Mucosa of rectum (tissue), 2 donors: ENCODE results near the gene ATAD2B.

Source experiments
- H3K27ac ChIP-seq, 2 donors: one replicate each; pipeline ENCODE4 v1.7.0; 2013; ENCODE audit warnings: inconsistent platforms in 2 of 2, low read depth in 2 of 2, low read length in 2 of 2
- H3K27me3 ChIP-seq, 2 donors: one replicate each; pipeline ENCODE4 v1.7.0; 2013; ENCODE audit warnings: low read length in 2 of 2; ENCODE audit not compliant: control insufficient read depth in 2 of 2, insufficient read depth in 2 of 2
- H3K36me3 ChIP-seq, 2 donors: one replicate each; pipeline ENCODE4 v1.7.0; 2013; ENCODE audit warnings: low read length in 2 of 2; ENCODE audit not compliant: control insufficient read depth in 2 of 2, insufficient read depth in 2 of 2
- H3K4me1 ChIP-seq, 2 donors: one replicate each; pipeline ENCODE4 v1.7.0; 2013; ENCODE audit warnings: low read length in 2 of 2, mild to moderate bottlenecking in 1 of 2; ENCODE audit not compliant: control insufficient read depth in 2 of 2, insufficient read depth in 2 of 2
- H3K4me3 ChIP-seq, 2 donors: one replicate each; pipeline ENCODE4 v1.7.0; 2013; ENCODE audit warnings: low read length in 2 of 2
- H3K9ac ChIP-seq, 2 donors: one replicate each; pipeline ENCODE4 v1.7.0; 2013; ENCODE audit warnings: low read length in 2 of 2, low read depth in 1 of 2, mild to moderate bottlenecking in 1 of 2
- H3K9me3 ChIP-seq, 2 donors: one replicate each; pipeline ENCODE4 v1.7.0; 2013; ENCODE audit warnings: low read length in 2 of 2; ENCODE audit not compliant: control insufficient read depth in 2 of 2
- donor health status: healthy.
- donor health status: Normal muscosa, but diverticular disease.

The ATAD2B gene

GRCh38 chr2:23776021-23776420 is 150.9 kb downstream of the ATAD2B start:
- H3K9me3 ChIP-seq: no peaks in the 10 kb centered on the region
- peaks cover 18 to 23% of the 10 kb centered on the region in 2 donors for H3K36me3 ChIP-seq
- H3K4me1 ChIP-seq: no peaks in the 10 kb centered on the region

GRCh38 chr2:23772684-23773083 is 154.2 kb downstream of the ATAD2B start:
- Histone ChIP-seq H3K27me3 (no peaks in the 10 kb centered on the region), H3K9ac (no peak overlapping the region), H3K4me3 (no peak overlapping the region), H3K27ac (no peak overlapping the region), H3K9me3 (no peaks in the 10 kb centered on the region), H3K36me3 (peaks cover 13 to 15% of the 10 kb centered on the region in 2 donors), H3K4me1 (no peaks in the 10 kb centered on the region)

More at GRCh38 chr2:23776021-23776420, 150.9 kb downstream of the ATAD2B start:
- H3K27me3 ChIP-seq: no peaks in the 10 kb centered on the region
- H3K27ac ChIP-seq: no peak overlapping the region
- no peak overlapping the region for H3K9ac ChIP-seq
- H3K4me3 ChIP-seq: no peak overlapping the region

GRCh38 chr2:23772056-23772455 is 154.9 kb downstream of the ATAD2B start:
- no peaks in the 10 kb centered on the region for H3K27me3 ChIP-seq
- no peak overlapping the region for H3K4me3 ChIP-seq
- peaks cover 11 to 15% of the 10 kb centered on the region in 2 donors for H3K36me3 ChIP-seq
- H3K9ac ChIP-seq: no peak overlapping the region
- H3K9me3 ChIP-seq: no peaks in the 10 kb centered on the region
- H3K27ac ChIP-seq: no peak overlapping the region
- H3K4me1 ChIP-seq: no peaks in the 10 kb centered on the region

GRCh38 chr2:23769364-23769763 is 157.6 kb downstream of the ATAD2B start:
- H3K36me3 ChIP-seq: peaks cover 11 to 13% of the 10 kb centered on the region in 2 donors
- H3K9ac ChIP-seq: no peak overlapping the region
- H3K4me3 ChIP-seq: no peak overlapping the region
- no peak overlapping the region for H3K27ac ChIP-seq
- H3K27me3 ChIP-seq: no peaks in the 10 kb centered on the region
- no peaks in the 10 kb centered on the region for H3K9me3 ChIP-seq
- H3K4me1 ChIP-seq: peaks cover 0 to 2% of the 10 kb centered on the region in 2 donors

- H3K4me3 ChIP-seq: no peak overlapping the region
- peaks cover 6 to 8% of the 10 kb centered on the region in 2 donors for H3K36me3 ChIP-seq
- no peak overlapping the region for H3K9ac ChIP-seq
- no peaks in the 10 kb centered on the region for H3K9me3 ChIP-seq
- no peaks in the 10 kb centered on the region for H3K27me3 ChIP-seq
- H3K4me1 ChIP-seq: peaks cover 0 to 2% of the 10 kb centered on the region in 2 donors
- H3K27ac ChIP-seq: no peak overlapping the region
These were observed 158.9 kb downstream of the ATAD2B start for GRCh38 chr2:23767876-23768621.

- Histone ChIP-seq H3K4me1 (peaks cover 0 to 2% of the 10 kb centered on the region in 2 donors), H3K4me3 (no peak overlapping the region), H3K27me3 (no peaks in the 10 kb centered on the region), H3K9me3 (no peaks in the 10 kb centered on the region), H3K36me3 (peaks cover 3 to 21% of the 10 kb centered on the region in 2 donors), H3K27ac (no peak overlapping the region), H3K9ac (no peak overlapping the region)
These were observed 164.8 kb downstream of the ATAD2B start for GRCh38 chr2:23762141-23762540.

DNA sequence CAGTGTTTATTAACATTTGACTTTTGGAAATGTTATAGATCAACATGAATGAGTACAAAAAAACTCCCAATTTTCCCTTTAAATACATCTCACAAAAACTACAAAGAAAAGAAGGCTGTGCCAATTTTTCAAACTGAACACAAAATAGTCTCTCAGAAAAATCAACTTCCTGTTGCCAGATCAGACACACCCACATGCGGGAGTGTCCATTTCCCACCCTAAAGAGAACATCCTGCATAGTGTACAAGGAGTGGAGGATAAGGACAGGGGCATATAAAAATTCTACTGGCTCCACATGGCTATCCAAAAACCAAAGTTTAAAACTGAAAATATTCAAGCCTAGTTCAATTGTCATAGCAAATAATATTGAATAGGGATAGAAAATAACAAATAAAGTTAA is 165.3 kb downstream of the ATAD2B start:
- Histone ChIP-seq H3K36me3 (peaks cover 7 to 21% of the 10 kb centered on the region in 2 donors), H3K4me1 (peaks cover 0 to 2% of the 10 kb centered on the region in 2 donors), H3K27me3 (no peaks in the 10 kb centered on the region), H3K4me3 (no peak overlapping the region), H3K9me3 (no peaks in the 10 kb centered on the region), H3K27ac (no peak overlapping the region), H3K9ac (no peak overlapping the region)

- H3K4me3 ChIP-seq: no peak overlapping the region
- no peak overlapping the region for H3K9ac ChIP-seq
- H3K27ac ChIP-seq: no peak overlapping the region
- no peaks in the 10 kb centered on the region for H3K4me1 ChIP-seq
- peaks cover 7 to 21% of the 10 kb centered on the region in 2 donors for H3K36me3 ChIP-seq
- no peaks in the 10 kb centered on the region for H3K27me3 ChIP-seq
- H3K9me3 ChIP-seq: no peaks in the 10 kb centered on the region
These were observed 166.2 kb downstream of the ATAD2B start for GRCh38 chr2:23760736-23761135.

DNA sequence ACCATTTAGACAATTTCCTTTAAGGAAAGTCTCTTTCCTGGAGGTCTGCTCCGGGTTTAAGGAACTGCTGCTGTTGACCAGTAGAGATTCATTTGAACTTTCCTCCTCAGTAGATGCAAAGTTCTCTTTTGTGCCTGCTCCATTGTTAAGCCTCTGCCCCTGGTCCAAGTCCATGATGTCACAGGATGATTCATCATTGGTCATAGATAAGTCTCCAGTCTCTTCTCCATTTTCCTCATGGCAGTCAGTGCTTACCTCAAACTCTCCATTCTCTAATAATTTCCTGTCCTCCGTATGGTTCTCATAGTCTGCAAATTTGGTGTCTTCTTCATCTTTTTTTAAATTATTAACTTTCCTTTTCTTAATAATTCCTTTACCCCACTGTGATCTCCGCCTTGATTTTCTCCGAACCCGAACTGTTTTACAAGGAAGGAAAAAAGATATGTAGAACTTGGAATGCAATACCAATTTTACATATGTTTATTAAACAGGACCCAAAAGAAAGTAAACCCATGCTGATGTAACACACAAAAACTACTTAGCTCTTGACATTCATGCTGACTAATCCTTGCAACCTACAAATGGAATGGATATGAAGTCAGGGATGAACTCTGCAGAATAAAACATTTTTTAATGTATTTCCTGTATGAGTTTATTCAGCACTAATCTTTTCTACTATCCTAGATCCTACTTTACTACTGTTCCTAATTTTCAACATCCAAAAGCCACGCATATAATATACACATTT is 169.1 kb downstream of the ATAD2B start:
- Histone ChIP-seq H3K4me3 (no peak overlapping the region), H3K4me1 (no peaks in the 10 kb centered on the region), H3K9ac (no peak overlapping the region), H3K27me3 (no peaks in the 10 kb centered on the region), H3K27ac (no peak overlapping the region), H3K9me3 (no peaks in the 10 kb centered on the region), H3K36me3 (peaks cover 14 to 33% of the 10 kb centered on the region in 2 donors)

- Histone ChIP-seq H3K4me1 (no peaks in the 10 kb centered on the region), H3K27ac (no peak overlapping the region)
These were observed 170.2 kb downstream of the ATAD2B start for GRCh38 chr2:23756593-23757292.

More at GRCh38 chr2:23756593-23757292, 170.2 kb downstream of the ATAD2B start:
- Histone ChIP-seq H3K9me3 (no peaks in the 10 kb centered on the region), H3K36me3 (peaks cover 20 to 33% of the 10 kb centered on the region in 2 donors), H3K9ac (no peak overlapping the region), H3K27me3 (no peaks in the 10 kb centered on the region), H3K4me3 (no peak overlapping the region)
